TTC549 (cell line): ENCODE data around the gene SERPINA4.

Experiments used
- FAIRE-seq: peaks from 2 replicates; lab custom pipeline; 2012; peaks lifted over from hg19 to GRCh38; lab: Jason Lieb, UNC

SERPINA4 gene

DNA sequence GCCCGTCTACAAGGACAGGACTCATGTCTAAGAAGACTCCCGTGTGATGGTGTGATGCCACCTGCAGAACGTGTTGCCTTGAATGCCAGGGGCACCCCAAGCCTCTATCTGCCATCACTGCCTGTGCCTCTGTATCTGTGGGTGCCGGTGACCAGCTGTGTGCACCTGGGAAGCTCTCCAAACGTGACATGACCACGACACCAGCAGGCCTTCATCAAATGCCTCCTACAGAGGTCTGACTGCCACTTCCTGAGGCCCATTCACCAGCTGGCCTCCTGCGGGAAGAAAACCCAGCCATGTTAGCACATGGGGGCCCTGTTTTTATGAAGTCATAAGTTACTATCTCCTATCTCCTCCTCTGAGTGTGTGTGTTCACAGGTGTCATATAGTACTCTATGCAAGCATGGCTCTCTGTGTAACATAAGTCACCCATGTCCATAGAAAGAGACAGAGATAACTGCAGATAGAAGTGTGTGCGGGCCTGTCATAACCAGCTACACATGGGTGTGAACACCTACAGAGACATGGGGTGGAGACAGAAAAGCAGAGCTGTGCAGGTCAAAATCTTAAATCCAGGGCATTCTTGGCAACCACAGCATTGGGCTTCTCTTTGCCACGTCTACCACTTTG is 18.3 kb upstream of the SERPINA4 start:
- no peak for FAIRE-seq

DNA sequence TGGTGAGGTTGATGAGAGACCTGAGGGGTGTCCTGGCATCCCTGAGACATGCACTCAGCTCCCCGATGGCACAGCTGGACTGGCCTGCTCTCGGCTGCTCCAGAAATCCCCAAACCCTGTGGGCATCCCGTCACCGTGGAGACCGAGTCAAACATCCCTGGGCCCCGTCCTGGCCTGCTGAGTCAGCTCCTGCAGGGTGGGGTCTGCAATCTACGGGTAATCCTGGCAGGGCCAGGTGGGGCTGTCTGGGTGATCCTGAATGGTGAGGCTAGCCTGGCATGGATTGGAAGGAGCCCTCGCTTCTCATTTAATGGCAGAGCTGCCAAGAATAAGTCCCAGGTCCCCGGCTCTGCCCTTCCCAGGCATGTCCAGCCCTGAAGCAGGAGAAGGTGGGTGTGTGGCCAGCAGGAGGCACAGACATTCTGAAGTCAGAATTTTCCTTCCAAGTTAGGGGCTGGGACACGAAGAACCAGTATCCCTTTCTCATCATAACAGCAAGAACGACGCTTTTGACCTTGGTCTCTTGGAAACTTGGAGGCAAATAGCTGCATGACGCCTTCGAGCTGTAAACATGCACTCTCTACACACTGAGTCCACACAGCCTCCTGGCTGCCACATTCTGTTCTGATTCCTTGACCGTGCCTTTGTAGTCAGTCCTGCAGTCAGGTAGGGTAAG is 17.7 kb upstream of the SERPINA4 start:
- no peak for FAIRE-seq

DNA sequence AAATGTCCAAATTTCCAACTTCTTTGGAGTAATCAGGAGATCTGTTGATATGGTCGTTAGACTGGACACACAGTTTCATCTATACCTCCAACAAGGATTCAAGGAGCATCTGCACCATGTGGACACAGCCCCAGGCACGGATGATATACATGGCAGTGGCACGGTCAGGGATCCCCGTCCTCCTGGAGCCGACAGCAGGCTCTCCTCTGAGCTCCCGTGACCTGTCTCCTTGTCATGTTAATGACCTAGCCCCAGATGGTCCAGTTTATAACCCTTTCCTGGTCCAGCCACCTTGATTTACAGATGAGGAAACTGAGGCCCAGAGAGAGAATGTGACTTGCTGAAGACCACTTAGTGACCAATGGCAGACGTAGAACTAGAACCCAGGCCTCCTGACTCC is 16.5 kb upstream of the SERPINA4 start:
- no peak for FAIRE-seq

DNA sequence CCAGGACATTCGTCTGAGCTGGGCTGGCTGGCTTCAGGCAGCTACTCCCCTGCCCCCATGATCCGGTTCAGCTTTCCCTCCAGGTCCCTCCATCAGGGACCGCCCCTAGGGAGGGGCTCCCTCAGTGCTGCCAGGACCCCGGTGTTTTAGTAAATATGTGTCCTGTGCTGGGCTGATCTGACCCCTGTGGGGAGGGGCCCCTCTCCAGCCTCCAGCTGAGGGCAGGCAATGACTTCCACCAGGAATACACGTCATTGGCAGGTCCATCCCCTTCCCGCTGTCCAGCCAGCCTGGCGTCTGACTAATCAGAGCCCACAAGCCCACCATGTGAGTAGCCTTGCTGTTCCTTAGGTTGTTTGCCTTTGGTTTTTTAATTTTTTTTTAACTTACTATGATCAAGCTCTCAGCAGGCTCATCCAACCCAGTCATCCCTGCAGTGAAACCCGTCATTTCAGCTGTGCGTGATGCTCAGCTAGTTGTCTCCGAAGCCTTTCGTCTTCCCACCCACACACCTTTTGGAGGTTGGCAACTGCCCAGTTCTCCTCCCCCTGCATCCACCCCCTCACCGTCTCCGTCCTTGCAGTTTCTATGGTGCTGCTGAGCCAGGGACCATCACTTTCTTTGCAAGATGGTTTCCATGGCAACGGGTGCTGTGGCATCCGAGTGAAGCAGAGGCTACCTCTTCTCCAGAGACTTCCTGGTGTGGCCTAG is 16.0 kb upstream of the SERPINA4 start:
- no peak for FAIRE-seq

DNA sequence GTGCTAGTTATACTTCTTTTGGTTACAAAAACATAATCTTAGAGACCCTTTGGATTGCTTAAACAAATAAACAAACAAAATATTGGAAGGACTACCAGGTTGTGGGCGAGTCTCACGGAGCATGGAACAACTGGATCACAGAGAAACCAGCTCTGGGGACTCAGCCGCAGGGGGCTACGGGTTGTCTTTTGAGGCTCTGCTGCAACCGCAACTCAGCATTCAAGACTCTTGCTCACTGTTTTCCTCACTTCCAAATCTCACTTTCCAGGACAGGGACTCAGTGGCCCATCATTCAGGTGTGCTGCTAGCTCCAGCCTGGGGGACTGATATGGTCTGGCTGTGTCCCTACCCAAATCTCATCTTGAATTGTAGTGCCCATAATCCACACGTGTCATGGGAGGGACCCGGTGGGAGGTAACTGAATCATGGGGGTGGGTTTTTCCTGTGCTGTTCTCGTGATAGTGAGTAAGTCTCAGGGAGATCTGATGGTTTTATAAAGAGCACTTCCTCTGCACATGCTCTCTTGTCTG is 14.0 kb upstream of the SERPINA4 start:
- no peak for FAIRE-seq

DNA sequence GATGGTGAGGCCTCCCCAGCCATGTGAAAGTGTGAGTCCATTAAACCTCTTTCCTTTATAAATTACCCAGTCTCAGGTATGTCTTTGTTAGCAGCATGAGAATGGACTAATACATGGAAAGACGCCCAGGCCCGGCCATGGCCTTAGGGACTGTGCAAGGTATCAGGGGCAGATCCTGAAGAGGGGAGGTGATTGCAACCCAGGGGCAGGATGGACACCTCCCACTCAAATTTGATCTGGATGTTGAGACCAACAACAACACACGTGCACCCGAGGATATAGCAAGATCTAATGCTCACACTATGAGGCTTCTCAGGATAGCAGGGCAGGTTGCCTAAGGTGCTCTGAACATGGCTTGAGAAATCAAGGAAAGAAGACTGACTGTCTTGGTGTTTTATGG is 13.5 kb upstream of the SERPINA4 start:
- FAIRE-seq: no peak

DNA sequence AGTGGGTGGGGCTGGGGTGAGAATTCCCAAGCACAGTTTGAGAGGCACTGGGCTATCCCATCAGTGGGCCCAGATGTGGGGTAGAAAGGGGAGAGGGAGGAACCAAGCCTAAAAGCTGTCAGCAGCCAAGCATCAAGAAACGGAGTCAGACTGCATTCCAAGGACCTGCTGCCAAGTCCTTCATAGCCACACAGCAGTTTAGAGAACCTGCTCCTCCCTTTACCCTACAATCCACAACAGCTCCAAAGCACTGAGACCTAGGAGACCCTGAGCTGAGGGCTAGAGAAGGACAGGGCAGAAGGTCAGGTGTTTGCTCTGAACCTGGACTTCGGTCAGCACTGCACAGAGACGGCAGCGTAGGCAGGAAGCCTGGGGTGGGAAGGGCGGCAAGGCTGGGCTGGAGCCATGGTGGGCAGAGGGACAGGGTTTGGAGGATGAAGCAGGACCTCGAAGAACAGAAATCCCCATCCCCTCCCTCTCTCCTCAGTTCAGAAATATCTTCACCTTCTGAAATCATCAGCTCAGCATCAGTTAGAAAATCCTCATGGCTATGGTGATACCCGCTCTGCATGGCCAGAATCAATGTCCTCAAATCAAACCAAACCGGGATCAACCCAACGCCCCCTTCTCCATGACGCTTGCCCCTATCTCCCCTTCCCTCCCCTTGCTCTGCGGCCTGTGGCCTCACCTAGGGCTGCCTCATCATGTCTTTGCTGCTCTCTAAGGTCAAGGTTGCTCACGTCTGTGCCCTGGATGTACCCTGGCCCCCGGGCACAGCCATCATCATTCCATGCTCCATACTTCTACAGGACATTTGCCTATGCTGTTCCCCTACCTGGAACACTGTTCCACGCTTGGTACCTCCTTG is 12.9 kb upstream of the SERPINA4 start:
- FAIRE-seq: no peak

DNA sequence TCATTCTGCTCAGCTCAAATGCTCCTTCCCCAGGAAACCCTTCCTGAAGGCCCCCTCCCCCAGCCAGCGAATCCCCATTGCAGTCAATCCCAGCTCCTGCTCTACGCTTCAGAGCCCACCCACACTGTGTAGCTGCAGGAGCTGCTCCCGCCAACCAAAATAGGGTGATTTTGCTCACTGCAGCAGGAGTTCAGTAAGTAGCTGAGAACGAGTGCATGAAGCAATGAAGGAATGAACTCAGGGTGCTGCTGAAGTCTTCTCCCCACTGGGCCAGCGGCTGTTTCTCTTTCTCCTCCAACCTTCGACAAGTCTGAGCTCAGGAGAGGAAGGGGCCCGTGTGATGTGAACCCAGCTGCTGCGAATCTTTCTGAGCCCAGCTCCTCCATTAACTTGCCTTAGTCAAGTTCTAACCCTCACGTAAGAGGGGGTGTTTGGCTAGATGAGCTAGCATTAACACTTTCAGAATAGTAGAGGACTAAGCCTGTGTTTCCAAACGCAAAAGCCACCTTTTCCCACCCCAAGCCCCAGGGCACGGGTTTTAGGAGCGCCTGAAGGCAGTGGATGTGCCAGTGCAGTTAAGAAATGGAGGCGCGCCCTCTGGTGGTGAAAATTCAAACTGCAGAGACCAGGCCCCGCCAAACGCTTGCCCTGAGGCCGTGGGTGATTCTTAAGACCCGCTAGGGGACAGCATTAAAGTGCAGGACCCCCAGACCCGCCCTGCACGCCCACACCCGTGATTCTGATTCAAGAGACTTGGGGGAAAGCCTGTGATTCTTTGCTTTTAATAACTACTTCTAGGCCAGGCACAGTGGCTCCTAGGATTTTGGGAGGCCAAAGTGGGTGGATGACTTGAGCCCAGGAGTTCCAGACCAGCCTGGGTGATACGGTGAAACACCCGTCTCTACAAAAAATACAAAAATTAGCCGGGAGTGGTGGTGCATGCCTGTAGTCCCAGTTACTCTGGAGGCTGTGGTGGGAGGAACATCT is 11.9 kb upstream of the SERPINA4 start:
- FAIRE-seq: no peak

DNA sequence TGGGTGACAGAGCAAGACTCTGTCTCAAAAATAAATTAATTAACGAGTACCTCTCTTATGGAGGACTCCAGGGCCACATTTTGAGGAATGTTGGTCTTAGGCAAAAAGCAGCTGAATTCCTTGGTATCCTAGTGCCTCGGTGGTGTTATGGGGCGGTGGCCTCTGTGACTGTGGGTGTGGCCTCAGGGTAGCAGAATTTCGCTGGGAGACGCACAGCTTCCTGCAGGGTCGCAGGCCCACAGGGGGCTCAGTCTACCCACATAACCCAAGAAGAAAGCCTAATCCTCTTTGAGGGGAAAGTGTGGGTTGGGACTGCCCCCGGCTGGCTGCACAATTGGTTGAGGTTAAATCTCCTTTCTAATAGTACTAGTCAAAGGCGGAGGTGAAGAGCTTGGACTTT is 11.2 kb upstream of the SERPINA4 start:
- FAIRE-seq: no peak

DNA sequence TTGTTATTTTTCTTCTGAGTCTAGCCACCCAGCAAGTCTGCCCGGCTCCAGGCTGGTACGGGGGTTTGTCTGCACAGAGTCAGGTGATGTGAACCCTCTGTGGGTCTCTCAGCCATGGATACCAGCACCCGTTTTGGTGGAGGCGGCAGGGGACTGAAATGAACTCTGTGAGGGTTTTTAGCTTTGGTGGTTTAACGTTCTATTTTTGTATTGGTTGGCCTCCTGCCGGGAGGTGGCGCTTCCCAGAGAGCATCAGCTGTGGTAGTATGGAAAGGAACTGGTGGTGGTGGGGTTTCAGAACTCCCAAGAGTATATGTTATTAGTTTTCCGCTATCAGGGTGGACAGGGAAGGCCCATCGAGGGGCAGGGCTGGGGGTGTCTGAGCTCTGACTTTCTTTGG is 5.3 kb upstream of the SERPINA4 start:
- FAIRE-seq: no peak

DNA sequence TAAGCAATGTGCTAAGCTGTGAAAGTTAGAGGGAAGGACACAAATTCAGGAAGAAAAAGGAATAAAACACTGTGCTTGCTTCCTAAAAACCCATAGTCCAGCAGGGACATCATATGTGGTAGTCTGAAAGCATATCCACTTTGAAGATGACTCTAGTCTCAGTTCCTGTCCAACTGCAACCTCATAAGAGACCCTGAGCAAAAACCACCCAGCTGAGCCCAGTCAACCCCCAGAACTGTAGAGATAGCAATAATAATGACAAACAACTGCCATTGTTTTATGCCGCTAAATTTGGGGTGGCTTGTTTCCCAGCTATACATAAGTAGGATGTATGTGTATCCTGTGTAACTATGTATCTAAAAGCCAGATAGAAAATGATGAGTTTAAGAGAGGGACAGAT is 3.9 kb upstream of the SERPINA4 start:
- FAIRE-seq: no peak

DNA sequence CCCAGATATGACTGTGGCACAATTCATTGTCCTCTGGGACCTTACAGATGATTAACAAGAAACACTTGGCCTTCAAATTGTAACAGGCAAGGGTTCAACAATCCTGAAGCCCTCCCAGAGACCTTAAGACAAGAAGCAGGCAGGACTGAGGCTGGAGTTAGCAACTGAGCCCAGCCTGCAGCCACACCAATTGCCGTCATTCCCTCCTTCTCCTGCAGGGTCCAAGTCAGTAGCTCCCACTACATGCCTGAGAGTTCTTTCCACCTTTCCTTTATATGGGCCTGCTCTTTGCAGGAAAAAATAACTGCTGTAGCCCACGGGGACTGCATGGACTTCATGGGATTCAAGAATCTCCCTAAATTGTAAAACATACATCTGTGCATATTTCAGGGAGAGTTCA is 2.4 kb upstream of the SERPINA4 start:
- no peak for FAIRE-seq

DNA sequence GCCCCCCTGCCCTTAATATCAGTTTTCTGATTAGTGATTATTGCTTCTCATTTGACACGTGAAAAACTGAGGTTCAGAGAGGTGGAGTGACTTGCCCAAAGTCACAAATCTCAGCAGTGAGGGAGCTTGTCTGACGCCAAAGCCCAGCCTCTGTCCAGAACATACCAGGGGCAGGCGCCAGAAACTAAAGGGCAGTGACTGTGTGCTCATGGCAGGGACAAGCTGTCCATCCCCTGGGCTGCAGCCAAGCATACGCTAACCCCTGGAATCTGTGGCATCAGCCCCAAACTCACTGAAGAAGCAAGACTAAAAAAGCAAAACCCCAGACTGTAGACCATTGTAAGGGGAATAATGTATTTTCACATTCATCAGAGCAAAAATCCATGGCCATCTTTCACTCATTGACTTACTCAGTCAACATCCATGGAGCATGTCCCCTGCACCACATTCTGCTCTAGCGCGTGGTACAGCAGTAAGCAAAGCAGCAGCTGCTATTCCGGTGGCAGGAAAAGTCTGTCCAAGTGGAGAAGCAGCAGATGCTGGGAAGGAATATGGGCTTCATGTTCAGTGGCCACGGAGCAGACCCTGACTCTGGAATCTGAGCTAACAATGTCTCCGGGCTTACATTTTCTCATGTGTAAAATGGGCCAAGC is 1.5 kb upstream of the SERPINA4 start:
- FAIRE-seq: no peak

DNA sequence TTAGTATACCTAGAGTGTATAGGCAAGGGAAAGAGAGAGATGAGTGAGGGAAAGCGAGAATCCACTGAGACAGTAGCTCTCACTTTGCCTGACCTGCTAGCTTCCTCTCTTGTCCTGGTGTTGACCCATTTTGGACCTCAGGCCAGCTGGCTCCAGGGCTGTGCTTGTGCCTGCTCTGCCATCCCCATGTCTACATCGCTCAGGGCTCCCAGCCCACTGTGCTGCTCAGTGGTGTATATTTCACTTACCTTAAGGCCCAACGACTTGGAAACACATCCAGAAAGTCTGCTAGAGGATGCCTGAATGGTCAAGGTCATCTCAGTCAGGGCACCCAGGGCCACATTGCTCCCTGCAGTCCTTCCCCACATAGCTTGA is 964 bp upstream of the SERPINA4 start:
- FAIRE-seq: no peak

DNA sequence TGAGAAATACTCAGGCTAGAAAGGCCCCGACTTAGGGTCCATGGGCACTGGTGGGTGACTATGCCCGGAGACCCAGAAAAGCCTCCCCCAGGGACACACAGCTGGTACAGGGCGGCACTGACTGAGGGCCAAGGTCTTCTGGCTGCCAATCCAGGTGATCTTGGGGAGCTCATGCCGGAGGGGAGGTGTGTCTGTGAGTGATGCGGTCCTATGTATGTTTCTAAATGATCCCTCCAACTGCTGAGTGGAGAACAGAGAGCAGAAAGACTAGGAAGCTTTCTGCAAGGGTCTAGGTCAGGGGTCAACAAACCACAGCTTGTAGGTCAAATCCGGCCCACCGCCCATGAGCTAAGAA is 391 bp downstream of the SERPINA4 start:
- FAIRE-seq: no peak

DNA sequence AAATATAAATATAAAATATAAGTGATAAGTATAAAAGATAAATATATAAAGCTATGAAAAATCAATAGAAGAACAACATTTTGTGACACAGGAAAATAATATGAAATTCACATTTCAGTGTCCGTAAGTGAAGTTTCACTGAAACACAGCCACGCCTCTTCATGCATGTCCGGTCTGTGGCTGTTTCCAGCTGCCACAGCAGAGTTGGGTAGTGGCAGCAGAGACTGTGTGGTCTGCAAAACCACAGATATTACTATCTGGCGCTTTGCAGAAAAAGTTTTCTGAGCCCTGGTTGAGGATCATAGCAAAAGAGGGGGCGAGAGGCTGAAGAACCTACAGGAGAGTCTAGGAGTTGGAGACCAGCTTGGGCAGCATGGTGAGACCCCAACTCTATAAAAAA is 780 bp downstream of the SERPINA4 start:
- no peak for FAIRE-seq

DNA sequence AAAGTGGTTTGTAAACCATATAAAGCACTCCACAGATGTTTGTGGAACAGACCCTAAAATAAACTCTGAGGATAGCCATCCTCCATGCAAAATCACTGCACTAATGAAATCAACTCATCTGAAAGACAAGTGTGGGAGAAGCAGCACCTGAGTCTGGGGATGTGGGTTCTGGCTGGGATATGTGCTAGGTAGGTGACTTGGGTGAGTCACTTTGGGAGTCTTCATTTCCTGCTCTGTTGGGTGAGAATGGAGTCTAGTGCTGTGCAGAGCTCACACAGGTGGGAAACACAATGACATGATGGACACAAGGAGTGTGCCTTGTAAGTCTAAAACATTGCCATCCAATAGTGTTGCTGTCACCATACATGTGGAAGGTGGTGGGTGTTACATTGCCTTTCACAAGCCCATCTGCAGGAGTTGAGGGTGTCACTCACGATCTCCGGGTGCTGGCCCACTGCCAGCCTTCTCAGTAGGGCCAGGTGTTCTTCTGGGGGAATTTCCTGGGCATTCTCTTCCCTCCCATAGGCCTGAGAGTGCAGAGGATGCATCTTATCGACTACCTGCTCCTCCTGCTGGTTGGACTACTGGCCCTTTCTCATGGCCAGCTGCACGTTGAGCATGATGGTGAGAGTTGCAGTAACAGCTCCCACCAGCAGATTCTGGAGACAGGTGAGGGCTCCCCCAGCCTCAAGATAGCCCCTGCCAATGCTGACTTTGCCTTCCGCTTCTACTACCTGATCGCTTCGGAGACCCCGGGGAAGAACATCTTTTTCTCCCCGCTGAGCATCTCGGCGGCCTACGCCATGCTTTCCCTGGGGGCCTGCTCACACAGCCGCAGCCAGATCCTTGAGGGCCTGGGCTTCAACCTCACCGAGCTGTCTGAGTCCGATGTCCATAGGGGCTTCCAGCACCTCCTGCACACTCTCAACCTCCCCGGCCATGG is 2.0 kb downstream of the SERPINA4 start:
- no peak for FAIRE-seq

DNA sequence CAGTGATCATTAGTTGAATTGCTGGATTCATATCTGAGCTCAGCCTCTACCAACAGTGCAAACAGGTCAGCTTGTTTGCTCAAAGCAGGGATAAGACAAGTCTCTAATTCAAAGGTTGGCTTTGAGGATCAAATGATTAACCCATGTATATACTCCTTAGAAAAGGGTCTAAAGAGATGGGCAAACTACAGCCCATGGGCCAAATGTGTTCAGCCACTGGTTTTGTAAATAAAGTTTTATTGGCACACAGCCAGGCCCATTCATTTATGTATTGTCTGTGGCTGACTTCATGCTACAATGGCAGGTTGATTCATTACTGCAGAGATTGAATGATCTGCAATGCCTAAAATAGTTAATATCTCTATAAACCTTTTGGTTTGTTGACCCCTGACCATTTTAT is 3.1 kb downstream of the SERPINA4 start:
- no peak for FAIRE-seq

DNA sequence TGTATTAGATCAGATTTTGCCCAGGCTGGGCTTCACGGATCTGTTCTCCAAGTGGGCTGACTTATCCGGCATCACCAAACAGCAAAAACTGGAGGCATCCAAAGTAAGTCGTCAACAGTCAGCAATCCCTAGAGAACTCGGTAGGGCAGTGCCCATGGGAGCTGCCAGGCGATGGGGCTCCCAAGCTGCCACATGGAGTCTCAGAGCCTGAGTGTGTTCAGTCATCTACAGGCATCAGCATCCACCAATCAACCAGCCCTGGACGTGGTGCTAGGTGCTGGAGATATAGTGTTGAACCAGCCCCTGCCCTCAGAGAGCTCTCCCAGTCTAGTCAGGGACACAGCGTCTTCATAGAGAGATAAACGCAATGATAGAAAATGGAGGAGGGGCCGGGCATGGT is 6.9 kb downstream of the SERPINA4 start:
- FAIRE-seq: no peak
